ENCODE measurements around the gene LYRM9.

GRCh38 chr17:27905447-27906225 is 12.5 kb upstream of the LYRM9 start:
- no peak for TF ChIP-seq ZSCAN30 (tag by site-specific recombination; IDR thresholded peaks at IDR 0.05)
- no peak for TF ChIP-seq KLF17 (tag by site-specific recombination; IDR thresholded peaks at IDR 0.05)
- no peak for TF ChIP-seq CTCF (tag by site-specific recombination; IDR thresholded peaks at IDR 0.05)
- TF ChIP-seq ZNF660 (tag by site-specific recombination; IDR thresholded peaks at IDR 0.05) = no peak
- TF ChIP-seq ZBTB11 (tag by site-specific recombination; conservative IDR thresholded peaks at IDR 0.05; ENCODE audit: low read depth) = no peak
- no peak for TF ChIP-seq MYNN (tag by site-specific recombination; IDR thresholded peaks at IDR 0.05; ENCODE audit: borderline replicate concordance)
- no peak for TF ChIP-seq EGR2 (tag by site-specific recombination; IDR thresholded peaks at IDR 0.05; ENCODE audit: low read depth)
- TF ChIP-seq YY1 (tag by site-specific recombination; IDR thresholded peaks at IDR 0.05) = no peak
- TF ChIP-seq ZFP37 (tag by site-specific recombination; IDR thresholded peaks at IDR 0.05) = no peak
- TF ChIP-seq ZBTB20 (tag by site-specific recombination; IDR thresholded peaks at IDR 0.05) = no peak
- TF ChIP-seq ZNF768 (tag by site-specific recombination; IDR thresholded peaks at IDR 0.05) = no peak
- no peak for TF ChIP-seq ZFP41 (tag by site-specific recombination; IDR thresholded peaks at IDR 0.05; ENCODE audit: borderline replicate concordance)
- TF ChIP-seq SP2 (tag by site-specific recombination; IDR thresholded peaks at IDR 0.05) = no peak
- no peak for TF ChIP-seq ZSCAN18 (tag by site-specific recombination; IDR thresholded peaks at IDR 0.05)

Measured in HEK293 (cell line).